Caco-2 (cell line): Measurements from ENCODE around the gene CEP112. TPM values are rescaled to one million over a fixed set of nuclear protein-coding genes. Genes with fewer than 3 reads are reported as not detected.

Experiments used
- BruUV-seq: library from RNA; stranded (reverse); fragments of 400-500 nt; replicated peaks from 2 replicates; lab custom pipeline; 2021; lab: Mats Ljungman, UMichigan
- CTCF ChIA-PET: fragments of 300-600 bp; sonication (Branson Sonifier 250); formaldehyde crosslinking; loops from one replicate; lab custom pipeline; 2022; ENCODE audit warnings: antibody characterized with exemption; lab: Charles Lee
- POLR2A ChIA-PET: fragments of 300-600 bp; sonication (Branson Sonifier 250); formaldehyde crosslinking; loops from one replicate; lab custom pipeline; 2022; ENCODE audit warnings: antibody characterized with exemption; lab: Charles Lee
- DNase-seq, 2 experiments: peaks; one replicate each; pipeline versions ENCODE4 v3.0.0 to v3.0.0-alpha.2; 2020 to 2022
- H3K27me3 ChIP-seq: replicated peaks from 2 replicates; pipeline ENCODE4 v1.6.0; 2011; ENCODE audit warnings: low read length; ENCODE audit not compliant: control insufficient read depth, insufficient read depth
- H3K36me3 ChIP-seq: 2 replicates; pipeline ENCODE4 v1.5.1; 2011; ENCODE audit warnings: low read length; ENCODE audit not compliant: control insufficient read depth, insufficient read depth
- H3K4me1 ChIP-seq: fragments of 250-450 bp; sonication (Bioruptor Pico); 2 replicates; pipeline ENCODE4 v1.5.1; 2020; ENCODE audit warnings: mild to moderate bottlenecking
- H3K4me3 ChIP-seq: 2 replicates; pipeline ENCODE4 v1.5.1; 2011; ENCODE audit warnings: low read depth, mild to moderate bottlenecking, control low read depth, low read length
- H3K9me3 ChIP-seq: fragments of 250-450 bp; sonication (Bioruptor Pico); 2 replicates; pipeline ENCODE4 v1.5.1; 2020; ENCODE audit warnings: mild to moderate bottlenecking, moderate library complexity
- H3K27ac Mint-ChIP-seq: one replicate; pipeline ENCODE4 v1.8.0; 2022; ENCODE audit warnings: mixed read lengths; ENCODE audit not compliant: unreplicated experiment
- H3K27me3 Mint-ChIP-seq: one replicate; pipeline ENCODE4 v1.8.0; 2022; ENCODE audit warnings: mixed read lengths; ENCODE audit not compliant: insufficient read depth, unreplicated experiment
- H3K36me3 Mint-ChIP-seq: one replicate; pipeline ENCODE4 v1.8.0; 2022; ENCODE audit warnings: mild to moderate bottlenecking, mixed read lengths; ENCODE audit not compliant: insufficient read depth, unreplicated experiment
- H3K4me1 Mint-ChIP-seq: one replicate; pipeline ENCODE4 v1.8.0; 2022; ENCODE audit warnings: low read depth, mixed read lengths; ENCODE audit not compliant: unreplicated experiment
- H3K4me3 Mint-ChIP-seq: one replicate; pipeline ENCODE4 v1.8.0; 2022; ENCODE audit warnings: mild to moderate bottlenecking, moderate library complexity, mixed read lengths; ENCODE audit not compliant: unreplicated experiment
- H3K9me3 Mint-ChIP-seq: one replicate; pipeline ENCODE4 v1.8.0; 2022; ENCODE audit warnings: mixed read lengths; ENCODE audit not compliant: unreplicated experiment
- intact Hi-C: fragments of 100-400 bp; cut with micrococcal nuclease; formaldehyde crosslinking; loops from one replicate; pipeline ENCODE4 v1.10.0; 2022; ENCODE audit not compliant: unreplicated experiment
- total RNA-seq: library from RNA; stranded (reverse); gene quantifications from 2 replicates; pipeline ENCODE4 v1.2.3, GENCODE V29; 2022
- TF ChIP-seq, protein P1 (sequence below), 2 experiments: fragments of 200-600 bp in 1 of 2; IDR thresholded peaks; 1 replicate in 1 of 2; 2 replicates in 1 of 2; pipeline versions ENCODE4 v1.5.1 to v1.8.0; 2011 to 2022; ENCODE audit warnings: antibody characterized with exemption in 1 of 2, control low read depth in 1 of 2, inconsistent platforms in 1 of 2, low read depth in 1 of 2, low read length in 1 of 2, mild to moderate bottlenecking in 1 of 2, moderate library complexity in 1 of 2; ENCODE audit not compliant: insufficient read depth in 1 of 2, severe bottlenecking in 1 of 2, unreplicated experiment in 1 of 2

The CEP112 gene
- total RNA-seq, 1 experiment from 2014 or later, result 4.7 TPM

DNA sequence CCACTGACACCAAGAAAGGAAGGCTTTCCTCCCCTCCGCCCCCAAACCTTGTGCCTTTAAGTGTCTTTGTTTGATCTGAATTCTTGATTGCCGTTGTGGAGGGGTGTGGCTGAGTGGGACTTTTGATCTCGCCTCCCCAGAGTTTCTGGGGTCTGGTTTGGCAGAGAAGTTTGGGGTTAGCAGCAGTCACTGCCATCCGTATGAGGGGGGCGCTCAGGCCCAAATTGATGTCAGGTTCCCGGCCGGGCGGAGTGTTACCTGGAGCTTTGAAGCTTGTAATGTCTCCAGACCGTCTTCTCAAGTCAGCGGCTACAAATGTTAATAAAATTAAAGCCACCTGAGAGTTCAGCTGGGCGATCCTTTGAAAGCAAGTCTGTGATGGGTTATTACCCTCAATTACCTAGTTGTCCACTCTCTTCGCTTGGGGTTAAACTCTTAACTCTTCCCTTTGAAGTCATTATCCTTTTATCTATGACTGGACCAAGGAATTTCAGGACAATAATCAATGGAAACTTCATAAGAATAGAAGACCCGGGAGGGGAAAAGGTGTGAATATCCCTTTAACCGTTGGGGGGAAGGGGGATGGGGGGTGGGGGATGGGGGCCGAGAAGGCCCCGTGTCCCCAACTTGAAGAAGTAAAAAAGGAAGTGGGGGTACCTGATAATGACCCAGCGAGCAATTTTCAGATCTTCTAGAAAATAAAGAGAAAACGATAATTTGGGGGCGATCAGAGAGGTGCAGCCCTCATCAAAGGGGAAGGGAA, 598.7 kb downstream of the CEP112 start:
- DNase-seq, result peak; percentile 56 to 57
- H3K4me3 ChIP-seq, result no peak overlapping the region
- H3K4me3 Mint-ChIP-seq, result peak overlapping the region; percentile 51
- CTCF ChIA-PET, result no interaction called here
- peaks cover 45% of the 10 kb centered on the region for H3K4me1 Mint-ChIP-seq
- intact Hi-C loops, result no loop called here
- peak overlapping the region; percentile 88 for H3K27ac Mint-ChIP-seq
- H3K9me3 ChIP-seq, result no peaks in the 10 kb centered on the region
- H3K36me3 ChIP-seq, result no peaks in the 10 kb centered on the region
- H3K27me3 Mint-ChIP-seq, result no peaks in the 10 kb centered on the region
- H3K27me3 ChIP-seq, result no peaks in the 10 kb centered on the region
- no TSS peak for BruUV-seq
- TF ChIP-seq, protein P1, sequence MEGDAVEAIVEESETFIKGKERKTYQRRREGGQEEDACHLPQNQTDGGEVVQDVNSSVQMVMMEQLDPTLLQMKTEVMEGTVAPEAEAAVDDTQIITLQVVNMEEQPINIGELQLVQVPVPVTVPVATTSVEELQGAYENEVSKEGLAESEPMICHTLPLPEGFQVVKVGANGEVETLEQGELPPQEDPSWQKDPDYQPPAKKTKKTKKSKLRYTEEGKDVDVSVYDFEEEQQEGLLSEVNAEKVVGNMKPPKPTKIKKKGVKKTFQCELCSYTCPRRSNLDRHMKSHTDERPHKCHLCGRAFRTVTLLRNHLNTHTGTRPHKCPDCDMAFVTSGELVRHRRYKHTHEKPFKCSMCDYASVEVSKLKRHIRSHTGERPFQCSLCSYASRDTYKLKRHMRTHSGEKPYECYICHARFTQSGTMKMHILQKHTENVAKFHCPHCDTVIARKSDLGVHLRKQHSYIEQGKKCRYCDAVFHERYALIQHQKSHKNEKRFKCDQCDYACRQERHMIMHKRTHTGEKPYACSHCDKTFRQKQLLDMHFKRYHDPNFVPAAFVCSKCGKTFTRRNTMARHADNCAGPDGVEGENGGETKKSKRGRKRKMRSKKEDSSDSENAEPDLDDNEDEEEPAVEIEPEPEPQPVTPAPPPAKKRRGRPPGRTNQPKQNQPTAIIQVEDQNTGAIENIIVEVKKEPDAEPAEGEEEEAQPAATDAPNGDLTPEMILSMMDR (IDR thresholded peaks at IDR 0.05; ENCODE audit: insufficient read depth in 1 of 2, low read depth in 1 of 2, low read length in 1 of 2, severe bottlenecking in 1 of 2, unreplicated experiment in 1 of 2), result no peak
- peaks cover 51% of the 10 kb centered on the region for H3K4me1 ChIP-seq
- peaks cover 8% of the 10 kb centered on the region for H3K36me3 Mint-ChIP-seq
- POLR2A ChIA-PET, result no interaction called here
- no peaks in the 10 kb centered on the region for H3K9me3 Mint-ChIP-seq

DNA sequence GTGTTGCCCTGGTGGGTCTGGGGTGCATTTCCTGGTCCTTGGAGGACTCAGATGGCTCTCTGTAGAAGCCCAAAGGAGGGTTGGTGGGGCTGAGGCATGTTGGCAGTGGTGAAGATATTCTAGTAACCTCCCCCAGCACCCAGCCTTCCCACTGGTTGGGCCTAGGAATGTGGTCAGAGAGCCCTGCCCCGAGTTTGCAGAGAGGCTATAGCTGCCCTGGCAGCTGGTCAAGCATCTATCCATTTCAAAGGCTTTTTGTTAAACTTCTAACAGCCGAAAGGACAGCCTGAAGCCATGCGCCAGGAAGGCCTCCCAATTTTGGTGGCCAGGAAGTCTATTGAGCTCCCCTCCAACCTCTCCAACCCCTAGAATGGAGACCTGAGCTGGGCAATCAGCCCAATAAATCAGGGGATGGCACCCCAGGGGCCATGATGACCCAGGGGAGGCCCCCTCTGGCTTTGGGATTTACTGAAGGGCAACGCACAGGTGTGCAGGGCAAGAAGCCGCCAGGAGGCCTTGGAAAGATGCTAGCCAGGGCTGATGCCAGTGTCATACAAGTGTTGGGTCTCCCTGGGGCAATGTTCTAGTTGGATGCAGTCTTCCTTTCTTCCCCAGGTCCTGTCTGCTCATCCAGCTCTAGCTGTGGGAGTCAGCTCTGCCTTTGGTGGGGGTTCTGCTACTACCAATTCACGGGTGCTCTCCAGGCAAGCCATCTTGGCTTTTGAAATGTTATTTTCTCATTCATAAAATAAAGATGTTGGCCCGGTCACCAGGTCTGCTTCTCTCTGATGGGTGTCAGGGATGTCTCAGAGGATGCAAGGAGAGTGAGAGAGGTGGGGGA, 599.6 kb downstream of the CEP112 start:
- Histone ChIP-seq H3K36me3 (no peaks in the 10 kb centered on the region), H3K4me3 (no peak overlapping the region), H3K4me1 (peaks cover 58% of the 10 kb centered on the region), H3K27me3 (no peaks in the 10 kb centered on the region), H3K9me3 (no peaks in the 10 kb centered on the region)
- peak overlapping the region; percentile 51 for H3K4me3 Mint-ChIP-seq
- peak overlapping the region; percentile 88 for H3K27ac Mint-ChIP-seq
- peaks cover 8% of the 10 kb centered on the region for H3K36me3 Mint-ChIP-seq
- DNase-seq, result no peak
- TSS peak; percentile 79 for BruUV-seq
- peaks cover 50% of the 10 kb centered on the region for H3K4me1 Mint-ChIP-seq
- intact Hi-C loops, result no loop called here
- no peaks in the 10 kb centered on the region for H3K27me3 Mint-ChIP-seq
- POLR2A ChIA-PET, result no interaction called here
- TF ChIP-seq, protein P1 (IDR thresholded peaks at IDR 0.05; ENCODE audit: insufficient read depth in 1 of 2, low read depth in 1 of 2, low read length in 1 of 2, severe bottlenecking in 1 of 2, unreplicated experiment in 1 of 2), result no peak
- CTCF ChIA-PET, result no interaction called here
- no peaks in the 10 kb centered on the region for H3K9me3 Mint-ChIP-seq

DNA sequence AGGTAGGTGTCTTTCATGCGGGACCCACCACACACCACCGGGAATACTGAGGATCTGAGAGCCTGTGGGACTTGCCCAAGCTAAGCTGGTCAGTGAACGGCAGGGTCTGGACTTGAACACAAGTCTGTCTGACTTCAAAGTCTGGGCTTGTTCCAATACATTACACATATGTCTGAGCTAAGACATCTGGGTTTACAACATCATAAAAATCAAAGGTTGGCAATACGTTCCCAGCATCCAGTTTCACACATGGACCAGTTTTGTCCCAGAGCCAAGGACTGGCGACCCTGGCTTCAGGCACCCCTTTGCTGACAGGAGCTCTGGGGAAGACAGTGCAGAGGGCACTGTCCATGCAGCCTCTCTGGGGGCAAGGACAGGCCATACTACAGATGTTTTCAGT, 602.6 kb downstream of the CEP112 start:
- BruUV-seq, result no TSS peak
- H3K36me3 Mint-ChIP-seq, result peaks cover 13% of the 10 kb centered on the region
- ChIA-PET CTCF (no interaction called here), POLR2A (no interaction called here)
- H3K4me1 Mint-ChIP-seq, result peaks cover 58% of the 10 kb centered on the region
- no peaks in the 10 kb centered on the region for H3K27me3 Mint-ChIP-seq
- no peaks in the 10 kb centered on the region for H3K9me3 Mint-ChIP-seq
- peak overlapping the region; percentile 99 for H3K27ac Mint-ChIP-seq
- no peak for DNase-seq
- TF ChIP-seq, protein P1 (IDR thresholded peaks at IDR 0.05; ENCODE audit: insufficient read depth in 1 of 2, low read depth in 1 of 2, low read length in 1 of 2, severe bottlenecking in 1 of 2, unreplicated experiment in 1 of 2), result no peak
- no peak overlapping the region for H3K4me3 ChIP-seq
- no peaks in the 10 kb centered on the region for H3K9me3 ChIP-seq
- H3K4me3 Mint-ChIP-seq, result no peak overlapping the region
- H3K27me3 ChIP-seq, result no peaks in the 10 kb centered on the region
- intact Hi-C loops, result loop anchor here (2.0 kb wide), 1 partner anchor 39 kb away; no protein-coding TSS in a partner anchor
- H3K4me1 ChIP-seq, result peaks cover 69% of the 10 kb centered on the region
- H3K36me3 ChIP-seq, result no peaks in the 10 kb centered on the region; the same call in 1 of the 2 replicates
